Stimulated activated CD4-positive, alpha-beta T cell treated with anti-CD3 and anti-CD28 coated beads, Interleukin-1b, Interleukin-23, amount 100 ng/mL, for 1 hour (primary cell): ENCODE measurements around the gene KANSL1.

Source experiments
- DNase-seq, 2 donors: peaks; one replicate each; pipeline ENCODE4 v3.0.0-alpha.2; 2020; ENCODE audit warnings: low read depth in 2 of 2

Gene KANSL1

GRCh38 chr17:46140645-46141197, 52.5 kb downstream of the KANSL1 start:
- no peak for DNase-seq

DNA sequence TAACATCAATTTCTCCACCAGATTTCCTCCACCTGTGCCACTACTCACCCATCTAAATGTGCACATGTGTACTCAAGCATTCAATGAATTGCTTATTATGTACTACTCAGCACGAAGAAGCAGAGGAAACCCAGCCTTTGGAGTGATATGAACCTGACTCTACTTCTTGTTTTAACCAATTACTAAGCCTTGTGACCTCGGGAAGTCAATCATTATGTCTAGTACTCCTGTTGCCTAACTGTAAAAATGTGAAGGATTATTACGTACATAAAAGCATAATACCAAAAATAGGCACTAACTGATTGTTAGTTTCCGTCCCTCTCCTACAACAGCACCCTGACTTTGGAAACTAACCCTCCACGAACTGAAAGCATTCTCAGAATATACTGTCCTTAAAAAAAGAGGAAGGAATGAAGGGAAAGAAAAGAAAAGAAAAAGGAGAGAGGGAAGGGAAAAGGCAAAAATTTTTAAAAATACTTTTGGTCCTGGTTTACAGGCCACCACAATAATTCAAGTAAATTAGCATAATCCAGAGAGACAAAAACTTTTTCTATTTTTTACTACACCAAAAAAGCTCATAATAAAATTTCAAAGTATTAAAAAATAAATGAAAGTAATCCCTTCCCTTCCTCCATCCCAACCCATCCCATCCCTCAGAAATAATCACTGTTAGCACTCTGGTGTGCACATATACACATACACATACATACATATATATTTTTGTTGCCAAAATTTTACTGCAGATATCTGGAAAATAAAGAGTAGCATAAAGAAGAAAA, 53.6 kb downstream of the KANSL1 start:
- no peak for DNase-seq

DNA sequence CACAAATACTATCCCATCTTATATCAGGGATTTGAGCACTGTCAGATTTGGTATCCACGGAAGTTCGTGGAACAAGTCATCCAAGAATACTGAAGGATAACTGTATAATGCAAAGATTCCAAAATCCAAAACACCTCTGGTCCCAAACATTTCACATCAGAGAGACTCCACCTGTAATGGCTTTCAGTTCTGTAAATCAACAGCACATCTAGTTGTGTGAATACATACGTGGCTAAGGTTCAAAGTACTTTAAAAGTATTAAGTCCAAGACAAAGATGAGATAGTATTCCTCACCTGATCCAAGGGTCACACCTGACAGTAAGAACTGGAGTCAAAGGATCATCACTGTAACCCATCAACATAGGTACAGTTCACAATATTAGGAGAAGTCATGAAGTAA, 54.8 kb downstream of the KANSL1 start:
- no peak for DNase-seq

DNA sequence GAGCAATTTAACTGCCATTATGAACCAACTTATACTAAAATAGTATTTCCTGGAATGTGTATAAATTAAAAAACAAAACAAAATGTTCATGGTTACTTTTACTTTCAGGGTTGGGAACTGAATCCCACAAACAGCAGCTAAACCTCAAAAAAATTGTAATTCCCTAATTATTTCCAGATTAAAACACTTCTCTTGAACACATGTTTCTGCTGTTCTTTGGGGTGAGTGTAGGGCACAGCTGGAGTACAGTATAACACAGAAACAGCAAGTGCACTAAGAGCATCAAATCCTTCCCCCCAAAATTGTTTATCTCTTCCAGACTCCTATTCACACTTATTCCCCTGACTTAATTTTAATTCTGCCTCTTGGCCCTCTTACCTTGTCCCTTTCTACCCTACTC, 56.4 kb downstream of the KANSL1 start:
- DNase-seq: no peak

DNA sequence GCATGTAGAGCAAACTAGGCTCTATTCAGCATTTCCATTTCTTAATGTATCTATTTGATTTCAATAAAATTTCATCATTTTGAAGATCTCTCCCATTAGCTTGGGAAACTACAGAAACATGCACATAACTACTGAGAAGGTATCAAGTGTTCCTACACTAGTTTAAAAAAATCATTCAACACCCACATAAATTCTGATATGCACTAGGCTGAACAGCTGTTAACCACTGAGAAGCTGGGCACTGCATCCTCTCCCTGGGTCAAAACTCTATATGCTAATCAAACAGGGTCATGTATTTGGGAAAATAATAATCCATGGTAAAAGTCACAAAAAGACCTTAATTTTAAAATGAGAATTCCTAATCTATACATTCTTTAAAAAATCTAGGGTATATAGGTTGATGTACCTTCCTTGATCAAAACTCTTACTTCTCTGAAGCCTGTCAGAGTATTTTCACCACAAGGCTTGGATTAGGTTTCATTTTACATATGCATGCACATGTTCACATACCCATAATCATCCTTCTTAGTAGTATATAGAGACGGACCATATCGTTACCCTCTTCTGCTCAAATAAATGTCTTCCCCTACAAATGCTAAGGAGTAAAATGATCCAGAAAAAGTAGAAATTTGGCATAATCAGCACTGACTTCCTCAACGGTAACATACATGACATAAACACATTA, 57.2 kb downstream of the KANSL1 start:
- DNase-seq: no peak

DNA sequence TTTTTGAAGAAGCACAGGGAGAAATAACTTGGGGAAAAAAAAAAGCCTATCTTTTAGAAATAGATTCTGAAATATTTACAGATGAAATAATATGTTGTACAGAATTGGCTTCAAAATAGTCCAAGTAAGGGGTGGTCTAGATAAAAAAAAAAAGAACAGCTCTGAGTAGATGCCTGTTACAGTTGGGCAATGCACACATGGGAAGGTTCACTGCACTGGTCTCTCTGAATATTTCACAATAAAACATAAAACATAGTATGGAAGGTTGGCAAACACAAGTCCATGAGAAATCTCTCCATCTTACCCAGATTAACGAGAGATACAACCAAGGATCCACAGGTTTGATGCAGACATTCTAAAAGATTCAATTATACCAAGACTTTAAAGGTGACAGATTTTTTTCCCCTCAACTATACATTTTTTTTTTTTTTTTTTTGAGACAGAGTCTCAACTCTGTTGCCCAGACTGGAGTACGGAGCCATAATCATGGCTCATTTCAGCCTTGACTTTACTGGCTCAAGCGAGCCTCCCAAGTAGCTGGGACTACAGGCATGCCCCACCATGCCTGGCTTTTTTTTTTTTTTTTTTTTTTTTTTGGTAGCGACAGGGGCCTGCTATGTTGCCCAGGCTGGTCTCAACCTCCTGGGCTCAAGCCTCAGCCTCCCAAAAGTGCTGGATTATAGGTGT, 58.0 kb downstream of the KANSL1 start:
- no peak for DNase-seq

GRCh38 chr17:46129302-46129701, 63.9 kb downstream of the KANSL1 start:
- no peak for DNase-seq

- no peak for DNase-seq
Measured at GRCh38 chr17:46128453-46128852, 64.8 kb downstream of the KANSL1 start.

DNA sequence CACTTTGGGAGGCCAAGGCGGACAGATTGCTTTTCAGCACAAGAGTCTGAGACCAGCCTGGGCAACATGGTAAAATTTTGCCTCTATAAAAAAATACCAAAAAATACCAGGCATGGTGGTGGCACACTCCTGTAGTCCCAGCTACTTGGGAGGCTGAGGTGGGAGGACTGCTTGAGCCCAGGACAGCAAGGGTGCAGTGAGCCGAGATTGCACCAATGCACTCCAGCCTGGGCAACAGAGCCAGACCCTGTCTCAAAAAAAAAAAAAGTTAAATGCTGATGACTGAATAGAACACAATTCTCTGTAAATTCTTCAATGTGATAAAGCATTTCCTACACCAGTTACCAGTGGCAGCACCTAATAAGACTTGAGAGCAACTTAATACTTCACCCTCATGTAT, 65.7 kb downstream of the KANSL1 start:
- DNase-seq: no peak

GRCh38 chr17:46126840-46127239, 66.4 kb downstream of the KANSL1 start:
- no peak for DNase-seq

GRCh38 chr17:46125831-46126230, 67.4 kb downstream of the KANSL1 start:
- DNase-seq: no peak

DNA sequence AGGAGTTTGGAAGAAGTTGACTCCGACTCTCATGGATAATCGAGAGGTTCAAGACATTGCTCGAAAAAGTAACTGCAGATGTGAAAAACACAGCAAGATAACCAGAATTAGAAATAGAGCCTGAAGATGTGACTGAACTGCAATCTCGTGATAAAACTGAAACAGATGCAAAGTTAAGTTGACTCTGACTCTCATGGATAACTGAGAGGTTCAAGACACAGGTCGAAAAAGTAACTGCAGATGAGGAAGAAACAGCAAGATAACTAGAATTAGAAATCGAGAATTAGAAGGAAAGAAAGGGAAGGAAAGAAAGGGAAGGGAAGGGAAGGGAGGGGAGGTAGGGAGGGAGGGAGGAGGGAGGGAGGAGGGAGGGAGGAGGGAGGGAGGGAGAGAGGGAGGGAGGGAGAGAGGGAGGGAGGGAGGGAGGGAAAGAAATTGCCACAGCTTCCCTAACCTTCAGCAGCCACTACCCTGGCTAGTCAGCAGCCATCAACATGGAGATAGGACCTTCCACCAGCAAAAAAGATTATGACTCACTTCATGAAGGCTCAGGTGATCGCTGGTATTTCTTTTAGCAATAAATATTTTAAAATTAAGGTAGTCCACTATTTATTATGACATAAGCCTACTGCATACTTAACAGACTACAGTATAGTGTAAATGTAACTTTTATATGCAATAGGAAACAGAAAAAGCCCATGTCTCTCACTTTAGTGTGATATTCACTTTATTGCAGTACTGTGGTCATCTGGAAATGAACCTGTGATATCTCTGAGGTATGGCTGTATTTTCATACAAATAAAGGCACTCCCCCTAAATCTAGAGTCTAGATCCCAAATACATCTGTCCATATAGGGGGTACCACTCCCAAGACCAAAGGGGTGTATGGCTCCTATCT, 68.3 kb downstream of the KANSL1 start:
- DNase-seq: no peak

DNA sequence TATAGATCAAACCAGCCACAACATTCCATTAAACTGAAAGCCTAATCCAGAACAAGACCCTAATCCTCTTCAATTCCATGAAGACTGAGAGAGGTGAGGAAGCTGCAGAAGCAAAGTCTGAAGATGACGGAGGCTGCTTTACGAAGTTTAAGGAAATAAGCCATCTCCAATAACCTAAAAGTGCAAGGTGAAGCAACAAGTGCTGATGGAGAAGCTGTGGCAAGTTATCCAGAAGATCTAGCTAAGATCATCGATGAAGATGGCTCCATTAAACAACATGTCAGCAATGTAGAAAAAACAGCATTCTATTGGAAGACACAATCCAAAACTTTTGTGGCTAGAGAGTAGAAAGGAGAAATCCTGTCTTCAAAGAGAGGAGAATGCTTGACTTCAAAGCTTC, 69.6 kb downstream of the KANSL1 start:
- no peak for DNase-seq

- DNase-seq: no peak
Measured at GRCh38 chr17:46122486-46122871, 70.8 kb downstream of the KANSL1 start.

DNA sequence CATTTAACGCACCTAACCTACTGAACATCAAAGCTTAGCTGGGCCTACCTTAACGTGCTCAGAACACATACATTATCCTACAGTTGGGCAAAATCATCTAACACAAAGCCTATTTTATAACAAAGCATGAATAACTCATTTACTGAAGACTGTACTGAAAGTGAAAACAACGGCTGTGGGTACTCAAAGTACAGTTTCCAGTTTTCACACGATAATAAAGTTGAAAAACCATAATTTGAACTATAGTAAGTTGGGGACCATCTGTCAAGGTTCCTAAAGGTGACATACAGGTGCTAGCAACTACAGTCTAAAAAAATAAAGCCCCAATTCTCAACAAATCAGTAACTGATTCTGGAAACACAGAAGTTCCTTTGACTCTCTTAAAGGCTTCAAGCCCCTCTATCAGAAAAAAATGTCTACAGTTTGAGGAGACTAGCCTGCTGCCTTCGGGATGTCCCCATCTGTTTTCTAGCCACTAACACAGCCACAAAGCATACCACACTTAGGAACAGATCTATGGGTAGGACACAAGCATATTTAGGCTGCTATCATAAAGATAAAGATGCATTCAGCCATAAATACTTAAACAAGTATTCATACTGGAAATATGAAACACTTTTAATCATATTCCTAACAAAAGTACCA, 71.3 kb downstream of the KANSL1 start:
- no peak for DNase-seq

GRCh38 chr17:46121165-46121764, 72.0 kb downstream of the KANSL1 start:
- DNase-seq: no peak

- no peak for DNase-seq
Measured at GRCh38 chr17:46120537-46120936, 72.7 kb downstream of the KANSL1 start.

- DNase-seq: no peak
Measured at GRCh38 chr17:46120078-46120477, 73.2 kb downstream of the KANSL1 start.

GRCh38 chr17:46118964-46119363, 74.3 kb downstream of the KANSL1 start:
- DNase-seq: no peak

GRCh38 chr17:46117850-46118696, 75.2 kb downstream of the KANSL1 start:
- no peak for DNase-seq
